AG04450 (cell line): ENCODE measurements around the gene CACNA2D3. TPM values are rescaled to one million over a fixed set of nuclear protein-coding genes. Genes with fewer than 3 reads are reported as not detected.

Experiments
- CTCF ChIA-PET: fragments of 300-600, 350-600 bp; formaldehyde crosslinking; extraction: SDS; loops from one replicate; lab custom pipeline; 2022; ENCODE audit warnings: antibody characterized with exemption, inconsistent platforms; lab: Charles Lee
- POLR2A ChIA-PET: fragments of 350-600 bp; formaldehyde crosslinking; extraction: SDS; loops from one replicate; lab custom pipeline; 2021; ENCODE audit warnings: antibody characterized with exemption, inconsistent platforms; lab: Yijun Ruan, JAX
- DNase-seq: peaks from one replicate; pipeline ENCODE4 v3.0.0-alpha.2; 2011; ENCODE audit warnings: low read depth, low spot score
- H3K27ac ChIP-seq: one replicate; pipeline ENCODE4 v1.5.1; 2012; ENCODE audit warnings: low read depth, low read length, control low read depth
- H3K27me3 ChIP-seq: one replicate; pipeline ENCODE4 v1.6.0; 2012; ENCODE audit warnings: low read length; ENCODE audit not compliant: control insufficient read depth, insufficient read depth
- H3K4me3 ChIP-seq: 2 replicates; pipeline ENCODE4 v1.5.1; 2011; ENCODE audit warnings: mild to moderate bottlenecking, low read depth, low read length, control low read depth
- H3K9me3 ChIP-seq: 2 replicates; pipeline ENCODE4 v1.5.1; 2012; ENCODE audit warnings: low read length; ENCODE audit not compliant: control insufficient read depth, insufficient read depth
- CTCF ChIP-seq: IDR thresholded peaks from 2 replicates; pipeline ENCODE4 v1.5.1; 2011; ENCODE audit warnings: low read depth, low read length, control low read depth, inconsistent platforms
- polyA plus RNA-seq: library from polyadenylated mRNA; depleted of rRNA; stranded (reverse); fragments of >200 nt; gene quantifications from 2 replicates; pipeline ENCODE4 v1.2.3, GENCODE V29; 2011

Gene CACNA2D3
- polyA plus RNA-seq, 1 experiment: 0.32 TPM

GRCh38 chr3:54341811-54342210 lies 219.5 kb downstream of the CACNA2D3 start:
- peaks cover 3% of the 10 kb centered on the region; the same call in 1 of the 2 replicates for H3K9me3 ChIP-seq
- ChIA-PET POLR2A (no interaction called here), CTCF (no interaction called here)
- no peak for DNase-seq
- H3K27ac ChIP-seq: no peak overlapping the region
- H3K4me3 ChIP-seq: no peak overlapping the region
- no peaks in the 10 kb centered on the region for H3K27me3 ChIP-seq
- no peak for TF ChIP-seq CTCF

- no peaks in the 10 kb centered on the region for H3K27me3 ChIP-seq
- CTCF ChIA-PET: no interaction called here
- H3K4me3 ChIP-seq: no peak overlapping the region
- no peak for DNase-seq
- no peak for TF ChIP-seq CTCF
- H3K9me3 ChIP-seq: peaks cover 3% of the 10 kb centered on the region; the same call in 1 of the 2 replicates
- POLR2A ChIA-PET: no interaction called here
- H3K27ac ChIP-seq: no peak overlapping the region
These were observed 220.3 kb downstream of the CACNA2D3 start for GRCh38 chr3:54342676-54343075.

- POLR2A ChIA-PET: no interaction called here
- H3K27me3 ChIP-seq: no peaks in the 10 kb centered on the region
- H3K27ac ChIP-seq: no peak overlapping the region
- CTCF ChIA-PET: no interaction called here
- H3K4me3 ChIP-seq: no peak overlapping the region
- H3K9me3 ChIP-seq: peaks cover 3% of the 10 kb centered on the region; the same call in 1 of the 2 replicates
- no peak for DNase-seq
- TF ChIP-seq CTCF: no peak
These were observed 221.1 kb downstream of the CACNA2D3 start for GRCh38 chr3:54343495-54343894.

- CTCF ChIA-PET: no interaction called here
- POLR2A ChIA-PET: no interaction called here
- no peak for TF ChIP-seq CTCF
These were observed 222.4 kb downstream of the CACNA2D3 start for GRCh38 chr3:54344601-54345231.

GRCh38 chr3:54345847-54346375 lies 223.6 kb downstream of the CACNA2D3 start:
- ChIA-PET CTCF (no interaction called here), POLR2A (no interaction called here)
- Histone ChIP-seq H3K4me3 (no peak overlapping the region), H3K27ac (no peak overlapping the region), H3K27me3 (no peaks in the 10 kb centered on the region), H3K9me3 (peaks cover 3% of the 10 kb centered on the region; the same call in 1 of the 2 replicates)
- DNase-seq: no peak
- TF ChIP-seq CTCF: no peak

More at GRCh38 chr3:54344601-54345231, 222.4 kb downstream of the CACNA2D3 start:
- DNase-seq: no peak
- H3K27ac ChIP-seq: no peak overlapping the region
- H3K4me3 ChIP-seq: no peak overlapping the region
- peaks cover 3% of the 10 kb centered on the region; the same call in 1 of the 2 replicates for H3K9me3 ChIP-seq
- H3K27me3 ChIP-seq: no peaks in the 10 kb centered on the region
